AML-193 (cell line): ENCODE measurements around the gene CLEC7A.

ENCODE experiments used
- DNase-seq, 2 experiments: peaks; one replicate each; lab custom pipeline; 2025; lab: John Stamatoyannopoulos, UW

CLEC7A gene

GRCh38 chr12:10140001-10140400, 10.0 kb upstream of the CLEC7A start:
- DNase-seq: peak; percentile 79 to 84

- DNase-seq: no peak
Measured at GRCh38 chr12:10136637-10137205, 6.7 kb upstream of the CLEC7A start.

GRCh38 chr12:10135126-10135525, 5.1 kb upstream of the CLEC7A start:
- DNase-seq: no peak

- no peak for DNase-seq
Measured at GRCh38 chr12:10132850-10133370, 2.9 kb upstream of the CLEC7A start.

GRCh38 chr12:10131111-10131690, 1.2 kb upstream of the CLEC7A start:
- DNase-seq: peak; percentile 78 to 89

GRCh38 chr12:10128687-10129086, 1.3 kb downstream of the CLEC7A start:
- peak; percentile 99 for DNase-seq

- DNase-seq: no peak
Measured at GRCh38 chr12:10126413-10126812, 3.6 kb downstream of the CLEC7A start.

GRCh38 chr12:10122689-10123088, 7.3 kb downstream of the CLEC7A start:
- DNase-seq: no peak

GRCh38 chr12:10121278-10121677, 8.7 kb downstream of the CLEC7A start:
- peak; percentile 75 to 88 for DNase-seq

GRCh38 chr12:10119066-10119465, 10.9 kb downstream of the CLEC7A start:
- no peak for DNase-seq

GRCh38 chr12:10115890-10116289, 14.1 kb downstream of the CLEC7A start:
- DNase-seq: no peak

- no peak for DNase-seq
Measured at GRCh38 chr12:10115311-10115710, 14.7 kb downstream of the CLEC7A start.

- no peak for DNase-seq
Measured at GRCh38 chr12:10113920-10114319, 16.1 kb downstream of the CLEC7A start.

- no peak for DNase-seq
Measured at GRCh38 chr12:10113075-10113474, 16.9 kb downstream of the CLEC7A start.

GRCh38 chr12:10111451-10111850, 18.5 kb downstream of the CLEC7A start:
- DNase-seq: no peak

- no peak for DNase-seq
Measured at GRCh38 chr12:10110256-10110844, 19.6 kb downstream of the CLEC7A start.

- DNase-seq: no peak
Measured at GRCh38 chr12:10102322-10102721, 27.7 kb downstream of the CLEC7A start.

- DNase-seq: no peak
Measured at GRCh38 chr12:10101648-10102220, 28.3 kb downstream of the CLEC7A start.

- DNase-seq: no peak
Measured at GRCh38 chr12:10101042-10101579, 28.9 kb downstream of the CLEC7A start.

GRCh38 chr12:10098791-10099190, 31.2 kb downstream of the CLEC7A start, which contains the start of gene CLEC1A:
CLEC1A (minus strand) TSS chr12:10098985; CDS start chr12:10098922, 63 bp downstream.
- DNase-seq: no peak

GRCh38 chr12:10097521-10097920, 32.5 kb downstream of the CLEC7A start:
- no peak for DNase-seq

- no peak for DNase-seq
Measured at GRCh38 chr12:10095971-10096370, 34.0 kb downstream of the CLEC7A start.
